Esophagus squamous epithelium (tissue), 4 donors: ENCODE results near the gene IRF9.

Source experiments
- CTCF ChIP-seq, 6 experiments: fragments of 450-650 bp in 4 of 6; fragments of 200-600 bp in 2 of 6; sonication (generic) in 2 of 6; IDR thresholded peaks; one replicate each; pipeline ENCODE4 v1.5.1; 2016 to 2019; ENCODE audit warnings: antibody characterized with exemption in 6 of 6, mild to moderate bottlenecking in 4 of 6, moderate library complexity in 4 of 6
- POLR2A ChIP-seq, 4 donors: fragments of 450-650 bp; IDR thresholded peaks; one replicate each; pipeline ENCODE4 v1.6.1; 2017; ENCODE audit warnings: antibody characterized with exemption in 4 of 4, mild to moderate bottlenecking in 4 of 4, moderate library complexity in 3 of 4

GRCh38 chr14:24145219-24145618, 15.8 kb upstream of the IRF9 start:
- no peak for TF ChIP-seq POLR2A (IDR thresholded peaks at IDR 0.05)
- no peak for TF ChIP-seq CTCF (IDR thresholded peaks at IDR 0.05)
